Esophagus muscularis mucosa (tissue), 4 donors: ENCODE data around the gene AGAP3.

ENCODE experiments used
- EP300 ChIP-seq: sonication (generic); formaldehyde crosslinking; IDR thresholded peaks from one replicate; pipeline ENCODE4 v1.6.1; 2017; ENCODE audit warnings: antibody characterized with exemption
- POLR2A ChIP-seq: fragments of 450-650 bp; IDR thresholded peaks from one replicate; pipeline ENCODE4 v1.6.1; 2017; ENCODE audit warnings: antibody characterized with exemption, moderate library complexity, mild to moderate bottlenecking, low read depth
- POLR2AphosphoS5 ChIP-seq, 2 donors: sonication (generic); formaldehyde crosslinking; IDR thresholded peaks; one replicate each; pipeline ENCODE4 v1.6.1; 2017; ENCODE audit warnings: antibody characterized with exemption in 2 of 2
- TF ChIP-seq, protein P1 (sequence below), 3 experiments: fragments of 200-600 bp in 2 of 3; fragments of 450-650 bp in 1 of 3; sonication (generic) in 2 of 3; IDR thresholded peaks; one replicate each; pipeline ENCODE4 v1.5.1; 2017 to 2019; ENCODE audit warnings: antibody characterized with exemption in 3 of 3, mild to moderate bottlenecking in 2 of 3, moderate library complexity in 1 of 3

DNA sequence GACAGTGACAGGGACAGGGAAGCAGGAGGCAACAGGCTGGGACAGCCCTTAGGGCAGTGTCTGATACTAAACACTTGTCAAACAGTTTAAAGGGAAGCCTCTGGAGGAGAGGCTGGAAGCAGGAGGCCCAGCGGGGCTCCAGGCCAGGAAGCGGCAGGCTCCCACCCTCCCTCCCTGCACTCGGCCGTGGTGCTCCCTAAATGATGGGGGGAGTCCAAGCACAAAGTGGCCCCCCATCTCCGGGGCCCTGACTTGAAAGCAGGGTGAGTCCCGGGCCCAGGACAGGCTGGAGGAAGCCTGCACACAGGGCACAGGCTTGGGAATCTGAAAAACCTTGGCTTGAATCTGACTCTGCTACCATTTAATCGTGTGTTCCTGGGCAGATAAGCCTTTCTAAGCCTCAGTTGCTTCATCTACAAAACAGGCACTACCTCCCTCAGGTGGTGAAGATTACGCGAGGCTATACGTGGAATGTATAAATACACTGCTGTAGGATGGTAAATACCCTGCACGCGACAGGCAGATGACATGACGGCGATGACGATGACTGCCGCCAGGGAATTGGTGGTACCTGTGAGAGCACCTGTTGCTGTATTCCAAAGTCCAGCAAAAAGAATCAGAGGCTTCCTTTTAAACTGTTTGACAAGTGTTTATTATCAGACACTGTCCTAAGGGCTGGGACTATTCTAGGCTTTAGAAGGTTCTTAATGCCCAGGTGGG lies 47.2 kb downstream of the AGAP3 start:
- TF ChIP-seq, protein P1, sequence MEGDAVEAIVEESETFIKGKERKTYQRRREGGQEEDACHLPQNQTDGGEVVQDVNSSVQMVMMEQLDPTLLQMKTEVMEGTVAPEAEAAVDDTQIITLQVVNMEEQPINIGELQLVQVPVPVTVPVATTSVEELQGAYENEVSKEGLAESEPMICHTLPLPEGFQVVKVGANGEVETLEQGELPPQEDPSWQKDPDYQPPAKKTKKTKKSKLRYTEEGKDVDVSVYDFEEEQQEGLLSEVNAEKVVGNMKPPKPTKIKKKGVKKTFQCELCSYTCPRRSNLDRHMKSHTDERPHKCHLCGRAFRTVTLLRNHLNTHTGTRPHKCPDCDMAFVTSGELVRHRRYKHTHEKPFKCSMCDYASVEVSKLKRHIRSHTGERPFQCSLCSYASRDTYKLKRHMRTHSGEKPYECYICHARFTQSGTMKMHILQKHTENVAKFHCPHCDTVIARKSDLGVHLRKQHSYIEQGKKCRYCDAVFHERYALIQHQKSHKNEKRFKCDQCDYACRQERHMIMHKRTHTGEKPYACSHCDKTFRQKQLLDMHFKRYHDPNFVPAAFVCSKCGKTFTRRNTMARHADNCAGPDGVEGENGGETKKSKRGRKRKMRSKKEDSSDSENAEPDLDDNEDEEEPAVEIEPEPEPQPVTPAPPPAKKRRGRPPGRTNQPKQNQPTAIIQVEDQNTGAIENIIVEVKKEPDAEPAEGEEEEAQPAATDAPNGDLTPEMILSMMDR (IDR thresholded peaks at IDR 0.05) = no peak
- TF ChIP-seq POLR2A (no peak), POLR2AphosphoS5 (IDR thresholded peaks at IDR 0.05) (no peak), EP300 (no peak)
